Measurements from ENCODE around the gene CFAP91. TPM values are rescaled to one million over a fixed set of nuclear protein-coding genes. Genes with fewer than 3 reads are reported as not detected.

The CFAP91 gene
- total and polyA plus RNA-seq, 4 donors, result 0.23 to 1.3 (median 0.55) TPM

GRCh38 chr3:119657887-119658702 lies 44.7 kb upstream of the CFAP91 start:
- H3K27me3 ChIP-seq (ENCODE audit: control insufficient read depth in 4 of 4, insufficient read depth in 4 of 4, low read length in 3 of 4), result no peaks in the 10 kb centered on the region
- no peaks in the 10 kb centered on the region for H3K4me1 ChIP-seq (ENCODE audit: control insufficient read depth in 4 of 4, insufficient read depth in 4 of 4, low read length in 3 of 4)
- H3K9ac ChIP-seq (ENCODE audit: low read depth in 1 of 2, low read length in 2 of 2), result no peak overlapping the region
- WGBS, result 74% methylated on average over 4 of the region's 4 CpGs
- no peaks in the 10 kb centered on the region for H3K36me3 ChIP-seq (ENCODE audit: control insufficient read depth in 4 of 4, insufficient read depth in 3 of 4, low read depth in 1 of 4, low read length in 3 of 4)
- H3K9me3 ChIP-seq (ENCODE audit: control insufficient read depth in 4 of 4, low read length in 3 of 4), result no peaks in the 10 kb centered on the region
- H3K27ac ChIP-seq (ENCODE audit: low read depth in 1 of 2, low read length in 2 of 2), result no peak overlapping the region
- no peak overlapping the region for H3K4me3 ChIP-seq (ENCODE audit: low read depth in 1 of 3, low read length in 3 of 3)
- TF ChIP-seq NR2F2 (IDR thresholded peaks at IDR 0.05) (no peak), GABPA (IDR thresholded peaks at IDR 0.05 in 1 of 2, conservative IDR thresholded peaks at IDR 0.05 in 1 of 2) (no peak), ZBTB33 (IDR thresholded peaks at IDR 0.05) (no peak), YY1 (IDR thresholded peaks at IDR 0.05) (no peak), TAF1 (conservative IDR thresholded peaks at IDR 0.05) (no peak), EGR1 (IDR thresholded peaks at IDR 0.05; ENCODE audit: low read depth in 2 of 2) (no peak), HNF4G (IDR thresholded peaks at IDR 0.05) (no peak), ATF3 (IDR thresholded peaks at IDR 0.05) (no peak), FOXA2 (IDR thresholded peaks at IDR 0.05) (no peak), JUND (IDR thresholded peaks at IDR 0.05) (no peak), FOXA1 (IDR thresholded peaks at IDR 0.05) (no peak), HNF4A (conservative IDR thresholded peaks at IDR 0.05) (no peak), RAD21 (IDR thresholded peaks at IDR 0.05) (no peak), REST (IDR thresholded peaks at IDR 0.05) (no peak)
- DNase-seq (ENCODE audit: low spot score), result no peak

- Histone ChIP-seq H3K9ac (ENCODE audit: low read depth in 1 of 2, low read length in 2 of 2) (no peak overlapping the region), H3K4me1 (ENCODE audit: control insufficient read depth in 4 of 4, insufficient read depth in 4 of 4, low read length in 3 of 4) (no peaks in the 10 kb centered on the region), H3K36me3 (ENCODE audit: control insufficient read depth in 4 of 4, insufficient read depth in 3 of 4, low read depth in 1 of 4, low read length in 3 of 4) (no peaks in the 10 kb centered on the region), H3K4me3 (ENCODE audit: low read depth in 1 of 3, low read length in 3 of 3) (no peak overlapping the region), H3K9me3 (ENCODE audit: control insufficient read depth in 4 of 4, low read length in 3 of 4) (no peaks in the 10 kb centered on the region), H3K27ac (ENCODE audit: low read depth in 1 of 2, low read length in 2 of 2) (no peak overlapping the region), H3K27me3 (ENCODE audit: control insufficient read depth in 4 of 4, insufficient read depth in 4 of 4, low read length in 3 of 4) (no peaks in the 10 kb centered on the region)
- 96% methylated on average over 2 of the region's 2 CpGs for WGBS
- DNase-seq (ENCODE audit: low spot score), result no peak
- TF ChIP-seq FOXA2 (IDR thresholded peaks at IDR 0.05) (no peak), ZBTB33 (IDR thresholded peaks at IDR 0.05) (no peak), HNF4G (IDR thresholded peaks at IDR 0.05) (no peak), ATF3 (IDR thresholded peaks at IDR 0.05) (no peak), NR2F2 (IDR thresholded peaks at IDR 0.05) (no peak), MAX (IDR thresholded peaks at IDR 0.05) (no peak), RAD21 (IDR thresholded peaks at IDR 0.05) (no peak), RXRA (IDR thresholded peaks at IDR 0.05) (no peak), JUND (IDR thresholded peaks at IDR 0.05) (no peak), YY1 (IDR thresholded peaks at IDR 0.05) (no peak), FOXA1 (IDR thresholded peaks at IDR 0.05) (no peak), CTCF (IDR thresholded peaks at IDR 0.05; ENCODE audit: low read depth, low read length, missing input control) (no peak), GABPA (IDR thresholded peaks at IDR 0.05 in 1 of 2, conservative IDR thresholded peaks at IDR 0.05 in 1 of 2) (no peak)
Measured at GRCh38 chr3:119658994-119659393, 43.8 kb upstream of the CFAP91 start.
